Hepatocyte (in vitro differentiated cells): ENCODE results near the gene COL4A2. TPM values are rescaled to one million over a fixed set of nuclear protein-coding genes. Genes with fewer than 3 reads are reported as not detected.
A peak's percentile ranks its signal among the peaks of the same experiment; 100 is the strongest.

ENCODE experiments used
- DNase-seq: peaks from one replicate; pipeline ENCODE4 v3.0.0-alpha.2; 2016; ENCODE audit warnings: low spot score
- H2AFZ ChIP-seq: fragments of 200-600 bp; sonication (generic); 2 replicates; pipeline ENCODE4 v1.6.0; 2016; ENCODE audit warnings: antibody characterized with exemption, mild to moderate bottlenecking
- H3K27ac ChIP-seq: fragments of 200-600 bp; sonication (generic); 2 replicates; pipeline ENCODE4 v1.5.1; 2016; ENCODE audit warnings: mild to moderate bottlenecking
- H3K27me3 ChIP-seq: fragments of 200-600 bp; sonication (generic); 2 replicates; pipeline ENCODE4 v1.6.1; 2016
- H3K36me3 ChIP-seq: fragments of 200-600 bp; sonication (generic); replicated peaks from 2 replicates; pipeline ENCODE4 v1.5.1; 2016; ENCODE audit warnings: low read depth; ENCODE audit not compliant: insufficient read depth
- H3K4me1 ChIP-seq: fragments of 200-600 bp; sonication (generic); 2 replicates; pipeline ENCODE4 v1.5.1; 2016; ENCODE audit warnings: mild to moderate bottlenecking, moderate library complexity; ENCODE audit not compliant: insufficient read depth
- H3K4me2 ChIP-seq: fragments of 200-600 bp; sonication (generic); 2 replicates; pipeline ENCODE4 v1.6.0; 2016
- H3K4me3 ChIP-seq: fragments of 200-600 bp; sonication (generic); 2 replicates; pipeline ENCODE4 v1.5.1; 2016; ENCODE audit warnings: mild to moderate bottlenecking
- H3K79me2 ChIP-seq: fragments of 200-600 bp; sonication (generic); 2 replicates; pipeline ENCODE4 v1.6.0; 2017; ENCODE audit warnings: mild to moderate bottlenecking
- H3K9me2 ChIP-seq: fragments of 200-600 bp; sonication (generic); replicated peaks from 2 replicates; pipeline ENCODE4 v1.6.0; 2017; ENCODE audit warnings: mild to moderate bottlenecking; ENCODE audit not compliant: insufficient read depth
- H3K9me3 ChIP-seq: fragments of 200-600 bp; sonication (generic); 2 replicates; pipeline ENCODE4 v1.5.1; 2016; ENCODE audit warnings: low read depth, mild to moderate bottlenecking
- H4K20me1 ChIP-seq: fragments of 200-600 bp; sonication (generic); 2 replicates; pipeline ENCODE4 v1.6.0; 2016; ENCODE audit warnings: mild to moderate bottlenecking; ENCODE audit not compliant: insufficient read depth, poor library complexity, severe bottlenecking
- CTCF ChIP-seq: fragments of 200-600 bp; sonication (generic); IDR thresholded peaks from 2 replicates; pipeline ENCODE4 v1.5.1; 2016; ENCODE audit warnings: antibody characterized with exemption, mild to moderate bottlenecking; ENCODE audit not compliant: poor library complexity
- EZH2 ChIP-seq: fragments of 200-600 bp; sonication (generic); IDR thresholded peaks from 2 replicates; pipeline ENCODE4 v1.6.1; 2016; ENCODE audit warnings: antibody characterized with exemption, mild to moderate bottlenecking, borderline replicate concordance
- EZH2phosphoT487 ChIP-seq: fragments of 200-600 bp; sonication (generic); IDR thresholded peaks from one replicate; pipeline ENCODE4 v1.6.1; 2018; ENCODE audit warnings: antibody characterized with exemption, mild to moderate bottlenecking, low read depth, moderate library complexity; ENCODE audit not compliant: unreplicated experiment, severe bottlenecking
- WGBS: methylation state at CpG from one replicate; pipeline ENCODE4 v1.1.6; 2016; ENCODE audit warnings: low lambda C conversion rate; ENCODE audit errors: missing lambda C conversion rate; 5-methylcytosine and 5-hydroxymethylcytosine counted together
- polyA plus RNA-seq: library from polyadenylated mRNA; unstranded; fragments of >200 nt; fragmentation: Nextera tagmentation; extraction: Ambion mirVana; gene quantifications from 2 replicates; pipeline ENCODE4 v1.2.1, GENCODE V29; 2016
- total RNA-seq: library from RNA; depleted of rRNA; stranded (reverse); fragments of >200 nt; gene quantifications from 2 replicates; pipeline ENCODE4 v1.2.3, GENCODE V29; 2014

COL4A2 gene
- total and polyA plus RNA-seq, 2 experiments from 2014 or later: 171 to 221 TPM

DNA sequence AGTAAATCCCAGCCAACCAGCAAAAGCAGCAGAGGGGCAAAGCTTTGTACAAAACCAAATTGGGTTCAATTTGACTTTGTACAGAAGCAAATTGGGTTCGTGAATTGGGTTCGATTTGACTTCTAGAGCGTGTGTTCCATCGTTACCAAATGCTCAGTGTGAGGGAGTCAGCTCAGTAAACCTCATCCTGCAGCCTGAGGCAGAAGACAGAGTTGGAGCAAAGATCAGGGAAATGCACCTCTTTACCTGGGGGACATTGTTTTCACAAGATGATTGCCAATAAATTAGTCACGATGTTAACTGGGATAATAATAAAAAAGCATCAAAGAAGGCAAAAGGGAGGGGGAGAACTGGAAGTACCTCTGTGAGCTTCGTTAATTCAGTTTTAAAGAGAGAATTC lies 252.9 kb downstream of the COL4A2 start:
- Histone ChIP-seq H3K27me3 (no peaks in the 10 kb centered on the region), H3K36me3 (no peaks in the 10 kb centered on the region), H3K9me2 (no peaks in the 10 kb centered on the region), H2AFZ (no peak overlapping the region), H3K4me1 (peaks cover 40% of the 10 kb centered on the region), H3K9me3 (no peaks in the 10 kb centered on the region), H3K27ac (peak overlapping the region; percentile 98), H4K20me1 (no peaks in the 10 kb centered on the region), H3K4me2 (peak overlapping the region; percentile 85), H3K4me3 (peak overlapping the region; percentile 97), H3K79me2 (peaks cover 57% of the 10 kb centered on the region)
- no peak for TF ChIP-seq EZH2phosphoT487
- no peak for TF ChIP-seq EZH2
- TF ChIP-seq CTCF: no peak
- 69% methylated on average over 6 of the region's 6 CpGs for WGBS
- no peak for DNase-seq

- Histone ChIP-seq H3K79me2 (peaks cover 50% of the 10 kb centered on the region), H3K9me3 (no peaks in the 10 kb centered on the region), H2AFZ (peak overlapping the region; percentile 90), H3K4me3 (peak overlapping the region; percentile 97), H3K4me1 (peaks cover 35% of the 10 kb centered on the region), H3K9me2 (no peaks in the 10 kb centered on the region), H3K36me3 (no peaks in the 10 kb centered on the region), H4K20me1 (no peaks in the 10 kb centered on the region), H3K27me3 (no peaks in the 10 kb centered on the region), H3K27ac (peak overlapping the region; percentile 98), H3K4me2 (peak overlapping the region; percentile 85)
- TF ChIP-seq EZH2: no peak
- no peak for TF ChIP-seq EZH2phosphoT487
- no peak for TF ChIP-seq CTCF
- WGBS: 4% methylated on average over 20 of the region's 29 CpGs
- peak; percentile 60 for DNase-seq
Measured at GRCh38 chr13:110560601-110561343, 253.7 kb downstream of the COL4A2 start.

DNA sequence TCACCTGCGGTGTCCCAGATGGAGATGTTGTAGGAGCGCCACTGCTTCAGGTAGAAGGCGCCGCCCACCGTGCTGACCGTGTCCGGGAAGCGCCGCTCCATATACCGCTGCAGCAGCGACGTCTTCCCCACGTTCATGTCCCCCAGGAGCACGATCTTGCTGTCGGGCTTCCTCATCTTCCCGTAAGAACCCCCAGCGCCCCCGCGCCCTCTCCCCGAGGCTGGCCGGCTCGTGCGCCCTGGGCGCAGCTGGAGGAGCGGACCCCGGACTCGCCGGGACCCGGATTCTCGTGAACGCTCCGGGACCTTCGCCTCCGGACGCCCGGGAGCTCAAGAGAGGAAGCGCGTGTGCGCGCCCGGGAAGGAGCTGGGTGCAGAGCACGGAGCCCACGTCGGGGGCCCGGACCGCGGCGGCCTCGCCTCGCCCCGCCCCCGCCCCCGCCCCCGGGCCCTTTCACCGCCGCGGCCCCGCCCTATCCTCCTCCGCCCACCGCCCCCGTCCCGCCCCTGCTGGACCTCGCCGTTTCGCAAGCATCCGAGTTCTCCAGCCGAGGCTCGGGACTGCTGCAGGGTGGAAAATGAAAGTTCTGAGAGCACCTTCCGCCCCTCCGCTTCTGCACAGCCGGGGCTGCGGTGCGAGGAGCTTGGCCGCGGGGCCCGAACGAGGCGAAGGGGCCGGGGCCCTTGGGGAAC lies 254.4 kb downstream of the COL4A2 start, which contains the start of gene RAB20:
TSS of gene RAB20 (minus strand) at position 379 of the 692 bp plus-strand sequence. CDS start at position 176, 203 bp downstream.
- Histone ChIP-seq H2AFZ (peak within 1 kb of the TSS; percentile 90), H3K27me3 (no peaks in the 10 kb centered on the region), H3K9me3 (no peaks in the 10 kb centered on the region), H3K9me2 (no peaks in the 10 kb centered on the region), H3K4me2 (peak within 1 kb of the TSS; percentile 85), H4K20me1 (no peaks in the 10 kb centered on the region), H3K4me1 (peaks cover 29% of the 10 kb centered on the region), H3K79me2 (peaks cover 48% of the 10 kb centered on the region), H3K36me3 (no peaks in the 10 kb centered on the region), H3K4me3 (peak within 1 kb of the TSS; percentile 97), H3K27ac (peak within 1 kb of the TSS; percentile 98)
- WGBS: 1% methylated on average over 49 of the region's 79 CpGs
- TF ChIP-seq EZH2phosphoT487: no peak
- peak; percentile 92 for DNase-seq

DNA sequence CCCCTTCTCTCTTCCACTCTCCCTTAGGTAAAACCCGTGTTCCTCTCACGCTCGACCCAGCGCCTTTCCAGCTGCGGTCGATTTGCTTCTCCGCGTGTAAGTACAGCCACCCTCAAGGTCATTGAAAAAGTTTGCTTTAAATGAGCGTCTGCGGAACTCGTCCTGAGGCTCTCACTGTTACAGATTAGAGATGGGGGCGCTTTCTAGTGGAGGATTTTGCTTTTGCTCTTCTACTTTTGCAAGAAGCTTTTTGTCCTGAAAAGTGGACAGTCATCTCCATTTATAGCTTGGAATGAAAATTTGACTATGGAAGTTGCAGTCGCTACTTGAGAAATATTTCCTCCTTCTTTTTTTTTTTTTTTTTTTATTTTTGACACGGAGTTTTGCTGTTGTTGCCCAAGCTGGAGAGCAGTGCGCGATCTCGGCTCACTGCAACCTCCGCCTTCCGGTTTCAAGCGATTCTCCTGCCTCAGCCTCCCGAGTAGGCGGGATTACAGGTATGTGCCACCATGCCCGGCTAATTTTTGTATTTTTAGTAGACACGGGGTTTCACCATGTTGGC lies 255.0 kb downstream of the COL4A2 start:
- H3K36me3 ChIP-seq: no peaks in the 10 kb centered on the region
- H3K9me2 ChIP-seq: no peaks in the 10 kb centered on the region
- H3K4me3 ChIP-seq: peak overlapping the region; percentile 97
- H3K27me3 ChIP-seq: no peaks in the 10 kb centered on the region
- peaks cover 23% of the 10 kb centered on the region for H3K4me1 ChIP-seq
- WGBS: 32% methylated on average over 24 of the region's 24 CpGs
- H3K27ac ChIP-seq: peak overlapping the region; percentile 98
- DNase-seq: no peak
- H2AFZ ChIP-seq: peak overlapping the region; percentile 88
- peaks cover 42% of the 10 kb centered on the region for H3K79me2 ChIP-seq
- no peaks in the 10 kb centered on the region for H4K20me1 ChIP-seq
- H3K9me3 ChIP-seq: no peaks in the 10 kb centered on the region
- TF ChIP-seq CTCF (peak; percentile 13), EZH2phosphoT487 (no peak)
- peak overlapping the region; percentile 85 for H3K4me2 ChIP-seq
